MCF 10A (cell line): ENCODE measurements around the gene LRRC74A. TPM values are rescaled to one million over a fixed set of nuclear protein-coding genes. Genes with fewer than 3 reads are reported as not detected.

Experiments used
- BruUV-seq: library from RNA; stranded (reverse); fragments of 400-500 nt; replicated peaks from 2 replicates; lab custom pipeline; 2021; lab: Mats Ljungman, UMichigan
- CTCF ChIA-PET: fragments of 300-600 bp; sonication (Branson Sonifier 250); formaldehyde crosslinking; extraction: SDS; loops from one replicate; lab custom pipeline; 2021; ENCODE audit warnings: antibody characterized with exemption, inconsistent platforms; lab: Yijun Ruan, JAX
- POLR2A ChIA-PET: fragments of 300-600, 350-650 bp; sonication (Branson Sonifier 250); formaldehyde crosslinking; extraction: SDS; loops from one replicate; lab custom pipeline; 2020; ENCODE audit warnings: antibody characterized with exemption, inconsistent platforms; lab: Yijun Ruan, JAX
- DNase-seq: peaks from one replicate; pipeline ENCODE4 v3.0.0-alpha.2; 2018; ENCODE audit not compliant: unreplicated experiment
- H3K27ac Mint-ChIP-seq: one replicate; pipeline ENCODE4 v1.8.0; 2022; ENCODE audit warnings: mild to moderate bottlenecking, low read depth, mixed read lengths; ENCODE audit not compliant: unreplicated experiment
- H3K27me3 Mint-ChIP-seq: one replicate; pipeline ENCODE4 v1.8.0; 2022; ENCODE audit warnings: mixed read lengths; ENCODE audit not compliant: insufficient read depth, unreplicated experiment
- H3K36me3 Mint-ChIP-seq: one replicate; pipeline ENCODE4 v1.8.0; 2022; ENCODE audit warnings: mild to moderate bottlenecking, moderate library complexity, mixed read lengths; ENCODE audit not compliant: insufficient read depth, unreplicated experiment
- H3K4me1 Mint-ChIP-seq: one replicate; pipeline ENCODE4 v1.8.0; 2022; ENCODE audit warnings: mixed read lengths; ENCODE audit not compliant: insufficient read depth, unreplicated experiment
- H3K4me3 Mint-ChIP-seq: one replicate; pipeline ENCODE4 v1.8.0; 2022; ENCODE audit warnings: mild to moderate bottlenecking, moderate library complexity, mixed read lengths; ENCODE audit not compliant: unreplicated experiment
- H3K9me3 Mint-ChIP-seq: one replicate; pipeline ENCODE4 v1.8.0; 2022; ENCODE audit warnings: mixed read lengths; ENCODE audit not compliant: unreplicated experiment
- intact Hi-C: fragments of 100-400 bp; cut with micrococcal nuclease; formaldehyde crosslinking; loops from 2 replicates; pipeline ENCODE4 v1.14.1; 2022
- total RNA-seq: library from RNA; stranded (reverse); gene quantifications from 2 replicates; pipeline ENCODE4 v1.2.3, GENCODE V29; 2022
- TF ChIP-seq, protein P1 (sequence below): fragments of 200-600 bp; IDR thresholded peaks from one replicate; pipeline ENCODE4 v1.8.0; 2022; ENCODE audit warnings: antibody characterized with exemption, mild to moderate bottlenecking; ENCODE audit not compliant: unreplicated experiment

Gene LRRC74A
- total RNA-seq, 1 experiment from 2014 or later, result not detected

DNA sequence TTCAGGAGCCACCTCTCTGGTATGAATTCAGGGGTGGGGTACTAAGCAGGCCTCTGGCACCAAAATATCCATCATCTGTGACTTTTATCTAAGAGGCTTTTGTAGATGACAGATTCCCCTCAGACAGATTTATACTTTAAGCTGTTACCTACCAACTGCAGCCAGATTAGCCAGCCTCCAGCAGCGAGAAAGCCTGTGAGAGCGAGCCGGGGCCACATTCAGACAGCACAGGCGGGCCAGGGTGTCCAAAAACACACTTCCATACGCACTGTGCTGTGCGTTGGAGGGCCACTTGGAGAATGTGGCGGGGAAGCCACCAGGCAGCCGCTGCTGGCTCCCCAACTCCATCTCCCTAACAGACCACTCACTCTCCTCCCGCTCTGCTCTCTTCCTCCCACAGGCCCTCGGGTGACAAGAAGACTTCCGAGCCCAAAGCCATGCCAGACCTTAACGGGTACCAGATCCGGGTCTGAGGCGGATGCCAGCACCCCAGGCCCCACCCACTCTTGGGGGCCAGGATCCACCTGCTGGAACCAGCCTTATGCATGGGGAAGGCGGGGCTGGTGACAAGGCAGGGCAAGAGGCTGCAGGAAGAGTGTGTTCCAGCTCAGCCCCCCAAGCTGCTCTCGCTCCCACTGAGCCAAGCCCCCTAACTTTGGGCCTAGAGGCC, 47.5 kb upstream of the LRRC74A start:
- peaks cover 22% of the 10 kb centered on the region for H3K36me3 Mint-ChIP-seq
- ChIA-PET CTCF (interaction anchor here (0.5 kb wide), 1 partner anchor 420 kb away, joined by 4 read pairs; no protein-coding TSS in a partner anchor), POLR2A (no interaction called here)
- no peak overlapping the region for H3K27ac Mint-ChIP-seq
- TF ChIP-seq, protein P1, sequence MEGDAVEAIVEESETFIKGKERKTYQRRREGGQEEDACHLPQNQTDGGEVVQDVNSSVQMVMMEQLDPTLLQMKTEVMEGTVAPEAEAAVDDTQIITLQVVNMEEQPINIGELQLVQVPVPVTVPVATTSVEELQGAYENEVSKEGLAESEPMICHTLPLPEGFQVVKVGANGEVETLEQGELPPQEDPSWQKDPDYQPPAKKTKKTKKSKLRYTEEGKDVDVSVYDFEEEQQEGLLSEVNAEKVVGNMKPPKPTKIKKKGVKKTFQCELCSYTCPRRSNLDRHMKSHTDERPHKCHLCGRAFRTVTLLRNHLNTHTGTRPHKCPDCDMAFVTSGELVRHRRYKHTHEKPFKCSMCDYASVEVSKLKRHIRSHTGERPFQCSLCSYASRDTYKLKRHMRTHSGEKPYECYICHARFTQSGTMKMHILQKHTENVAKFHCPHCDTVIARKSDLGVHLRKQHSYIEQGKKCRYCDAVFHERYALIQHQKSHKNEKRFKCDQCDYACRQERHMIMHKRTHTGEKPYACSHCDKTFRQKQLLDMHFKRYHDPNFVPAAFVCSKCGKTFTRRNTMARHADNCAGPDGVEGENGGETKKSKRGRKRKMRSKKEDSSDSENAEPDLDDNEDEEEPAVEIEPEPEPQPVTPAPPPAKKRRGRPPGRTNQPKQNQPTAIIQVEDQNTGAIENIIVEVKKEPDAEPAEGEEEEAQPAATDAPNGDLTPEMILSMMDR, result no peak
- no peaks in the 10 kb centered on the region for H3K9me3 Mint-ChIP-seq
- H3K4me3 Mint-ChIP-seq, result no peak overlapping the region
- H3K4me1 Mint-ChIP-seq, result no peaks in the 10 kb centered on the region
- H3K27me3 Mint-ChIP-seq, result no peaks in the 10 kb centered on the region
- no peak for DNase-seq
- intact Hi-C loops, result no loop called here
- no TSS peak for BruUV-seq

DNA sequence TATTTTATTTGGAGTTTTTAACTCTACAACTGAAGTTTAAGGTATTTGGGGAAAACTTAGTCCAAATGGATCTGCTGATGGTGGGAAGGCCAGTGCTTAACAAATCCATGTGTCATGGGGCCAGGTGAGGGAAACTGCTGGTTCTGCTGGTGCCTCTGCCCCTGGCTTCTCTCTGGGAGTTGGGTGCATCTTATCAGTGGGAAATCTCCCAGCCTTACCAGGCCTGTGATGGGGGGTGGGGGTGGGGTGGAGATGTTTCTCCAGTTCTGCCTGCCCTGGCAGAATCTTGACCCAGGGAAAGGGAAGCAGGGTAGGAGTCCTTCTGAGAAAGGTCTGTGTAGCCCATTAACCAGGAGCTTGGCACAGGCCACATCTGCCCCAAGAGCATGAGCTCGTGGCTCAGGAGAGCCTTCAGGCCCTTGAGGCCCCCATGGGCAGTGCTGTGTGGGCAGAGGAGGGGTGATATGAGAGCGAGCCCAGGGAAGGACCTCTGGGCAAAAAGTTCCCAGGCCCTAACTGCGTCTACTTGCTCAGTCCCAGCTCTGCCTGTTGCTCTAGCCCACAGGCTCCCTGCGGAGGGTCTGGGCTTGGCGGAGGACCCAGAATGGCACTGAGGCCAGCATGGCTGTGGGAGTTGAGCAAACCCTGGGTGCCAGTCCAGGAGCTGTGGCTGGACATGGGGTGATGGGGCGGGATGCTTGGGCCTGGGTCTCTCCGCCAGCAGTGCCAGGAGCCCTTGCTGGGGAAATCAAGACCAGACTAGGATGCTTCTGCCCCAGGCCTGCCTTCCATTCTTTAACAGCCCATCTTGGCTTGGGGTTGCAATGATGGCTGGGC, 46.8 kb upstream of the LRRC74A start:
- TF ChIP-seq, protein P1, result no peak

DNA sequence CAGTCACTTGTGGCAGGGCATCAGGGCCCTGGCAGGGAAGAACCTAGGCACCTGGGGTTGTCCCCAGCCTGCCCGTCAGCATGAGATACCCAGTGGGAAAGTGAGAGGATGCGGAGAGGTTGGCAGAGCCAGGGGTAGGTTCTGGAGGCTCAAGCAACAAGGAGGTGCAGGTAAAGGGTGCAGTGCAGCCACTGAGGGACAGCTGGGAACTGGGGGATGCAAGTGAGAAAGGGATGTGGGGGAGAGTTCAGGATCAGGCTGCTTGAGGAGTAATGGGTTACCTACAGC, 46.2 kb upstream of the LRRC74A start:
- no TSS peak for BruUV-seq
- peaks cover 17% of the 10 kb centered on the region for H3K36me3 Mint-ChIP-seq
- no peaks in the 10 kb centered on the region for H3K9me3 Mint-ChIP-seq
- ChIA-PET CTCF (interaction anchor here (0.7 to 1.5 kb wide), 3 partner anchors 26 to 71 kb away, joined by 3 to 5 read pairs (median 4); no protein-coding TSS in a partner anchor), POLR2A (no interaction called here)
- intact Hi-C loops, result no loop called here
- no peaks in the 10 kb centered on the region for H3K27me3 Mint-ChIP-seq
- no peak for DNase-seq
- no peak overlapping the region for H3K4me3 Mint-ChIP-seq
- H3K4me1 Mint-ChIP-seq, result no peaks in the 10 kb centered on the region
- H3K27ac Mint-ChIP-seq, result no peak overlapping the region
- TF ChIP-seq, protein P1, result no peak

More for the DNA sequence above, 46.8 kb upstream of the LRRC74A start:
- H3K36me3 Mint-ChIP-seq, result peaks cover 17% of the 10 kb centered on the region
- BruUV-seq, result no TSS peak
- H3K9me3 Mint-ChIP-seq, result no peaks in the 10 kb centered on the region
- CTCF ChIA-PET, result interaction anchor here (0.8 to 1.5 kb wide), 2 partner anchors 27 to 69 kb away, joined by 3 to 5 read pairs; no protein-coding TSS in a partner anchor
- DNase-seq, result no peak
- POLR2A ChIA-PET, result no interaction called here
- no peaks in the 10 kb centered on the region for H3K4me1 Mint-ChIP-seq
- intact Hi-C loops, result no loop called here
- no peak overlapping the region for H3K4me3 Mint-ChIP-seq
- H3K27ac Mint-ChIP-seq, result no peak overlapping the region
- no peaks in the 10 kb centered on the region for H3K27me3 Mint-ChIP-seq

DNA sequence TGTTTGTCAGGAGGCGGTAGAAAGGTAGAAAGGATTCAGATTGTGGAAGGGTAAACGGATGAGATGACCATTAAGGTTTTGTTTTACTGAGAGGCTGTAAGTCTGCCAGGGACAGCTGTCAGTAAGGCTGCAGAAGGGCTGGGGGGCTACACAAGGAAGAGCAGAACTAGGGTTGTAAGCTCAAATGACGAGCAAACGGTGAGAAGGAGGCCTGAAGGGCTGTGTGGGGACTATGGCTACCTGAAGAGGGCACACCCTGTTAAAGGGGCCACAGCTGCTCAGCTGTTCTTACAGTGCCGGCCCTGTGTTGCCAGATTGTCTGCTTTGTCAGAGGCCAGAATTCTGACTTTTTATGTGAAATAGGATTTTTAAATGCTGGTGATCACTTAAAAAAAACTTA, 45.8 kb upstream of the LRRC74A start:
- no TSS peak for BruUV-seq

More for the DNA sequence above, 45.8 kb upstream of the LRRC74A start:
- no peak overlapping the region for H3K4me3 Mint-ChIP-seq
- intact Hi-C loops, result no loop called here
- DNase-seq, result no peak
- no peaks in the 10 kb centered on the region for H3K27me3 Mint-ChIP-seq
- ChIA-PET CTCF (interaction anchor here (0.7 to 1.5 kb wide), 3 partner anchors 8 to 71 kb away, joined by 3 to 5 read pairs (median 4); no protein-coding TSS in a partner anchor), POLR2A (interaction anchor here (1.5 kb wide), 1 partner anchor 32 kb away, joined by 3 read pairs; no protein-coding TSS in a partner anchor)
- TF ChIP-seq, protein P1, result no peak
- peaks cover 20% of the 10 kb centered on the region for H3K36me3 Mint-ChIP-seq
- no peak overlapping the region for H3K27ac Mint-ChIP-seq
- H3K9me3 Mint-ChIP-seq, result no peaks in the 10 kb centered on the region
- H3K4me1 Mint-ChIP-seq, result no peaks in the 10 kb centered on the region
